ENCODE measurements around the gene LRRK1.

The LRRK1 gene

GRCh38 chr15:100909565-100909964, 9.6 kb upstream of the LRRK1 start:
- TF ChIP-seq CTCF (IDR thresholded peaks at IDR 0.05; ENCODE audit: low read depth, low read length) = no peak
- Histone ChIP-seq H3K9me3 (ENCODE audit: severe bottlenecking) (peaks cover 2% of the 10 kb centered on the region), H3K4me3 (ENCODE audit: low read depth, low read length) (no peak overlapping the region), H3K27me3 (ENCODE audit: insufficient read depth, low read depth, severe bottlenecking) (no peaks in the 10 kb centered on the region), H3K36me3 (no peaks in the 10 kb centered on the region), H3K27ac (no peak overlapping the region)
- no peak for DNase-seq

GRCh38 chr15:100909989-100910955, 8.9 kb upstream of the LRRK1 start:
- no peaks in the 10 kb centered on the region for H3K27me3 ChIP-seq (ENCODE audit: insufficient read depth, low read depth, severe bottlenecking)
- peaks cover 2% of the 10 kb centered on the region for H3K9me3 ChIP-seq (ENCODE audit: severe bottlenecking)
- TF ChIP-seq CTCF (IDR thresholded peaks at IDR 0.05; ENCODE audit: low read depth, low read length) = peak; percentile 38; the same call in 1 of the 2 replicates
- H3K4me3 ChIP-seq (ENCODE audit: low read depth, low read length) = no peak overlapping the region
- DNase-seq = no peak
- no peaks in the 10 kb centered on the region for H3K36me3 ChIP-seq
- H3K27ac ChIP-seq = no peak overlapping the region

- H3K9me3 ChIP-seq (ENCODE audit: severe bottlenecking) = peaks cover 2% of the 10 kb centered on the region
- no peak for DNase-seq
- no peaks in the 10 kb centered on the region for H3K36me3 ChIP-seq
- no peak for TF ChIP-seq CTCF (IDR thresholded peaks at IDR 0.05; ENCODE audit: low read depth, low read length)
- H3K4me3 ChIP-seq (ENCODE audit: low read depth, low read length) = no peak overlapping the region
- no peaks in the 10 kb centered on the region for H3K27me3 ChIP-seq (ENCODE audit: insufficient read depth, low read depth, severe bottlenecking)
- H3K27ac ChIP-seq = no peak overlapping the region
Observed at GRCh38 chr15:100911086-100911485, 8.1 kb upstream of the LRRK1 start.

- no peaks in the 10 kb centered on the region for H3K36me3 ChIP-seq
- TF ChIP-seq CTCF (IDR thresholded peaks at IDR 0.05; ENCODE audit: low read depth, low read length) = no peak
- no peaks in the 10 kb centered on the region for H3K27me3 ChIP-seq (ENCODE audit: insufficient read depth, low read depth, severe bottlenecking)
- H3K9me3 ChIP-seq (ENCODE audit: severe bottlenecking) = peaks cover 2% of the 10 kb centered on the region
- H3K27ac ChIP-seq = no peak overlapping the region
- no peak for DNase-seq
- no peak overlapping the region for H3K4me3 ChIP-seq (ENCODE audit: low read depth, low read length)
Observed at GRCh38 chr15:100913961-100914360, 5.2 kb upstream of the LRRK1 start.

- DNase-seq = no peak
- Histone ChIP-seq H3K36me3 (no peaks in the 10 kb centered on the region), H3K4me3 (ENCODE audit: low read depth, low read length) (no peak overlapping the region), H3K27me3 (ENCODE audit: insufficient read depth, low read depth, severe bottlenecking) (no peaks in the 10 kb centered on the region), H3K27ac (no peak overlapping the region), H3K9me3 (ENCODE audit: severe bottlenecking) (peaks cover 2% of the 10 kb centered on the region)
- peak; percentile 36; the same call in 1 of the 2 replicates for TF ChIP-seq CTCF (IDR thresholded peaks at IDR 0.05; ENCODE audit: low read depth, low read length)
Observed at GRCh38 chr15:100914876-100915275, 4.3 kb upstream of the LRRK1 start.
